SH-SY5Y (cell line): ENCODE results near the gene PJVK.

Experiments
- GATA2 ChIP-seq: IDR thresholded peaks from 2 replicates; pipeline ENCODE4 v1.6.1; 2011; ENCODE audit warnings: mild to moderate bottlenecking, low read depth, low read length
- GATA3 ChIP-seq: IDR thresholded peaks from 2 replicates; pipeline ENCODE4 v1.6.1; 2011; ENCODE audit warnings: low read depth, mild to moderate bottlenecking, low read length, moderate library complexity

DNA sequence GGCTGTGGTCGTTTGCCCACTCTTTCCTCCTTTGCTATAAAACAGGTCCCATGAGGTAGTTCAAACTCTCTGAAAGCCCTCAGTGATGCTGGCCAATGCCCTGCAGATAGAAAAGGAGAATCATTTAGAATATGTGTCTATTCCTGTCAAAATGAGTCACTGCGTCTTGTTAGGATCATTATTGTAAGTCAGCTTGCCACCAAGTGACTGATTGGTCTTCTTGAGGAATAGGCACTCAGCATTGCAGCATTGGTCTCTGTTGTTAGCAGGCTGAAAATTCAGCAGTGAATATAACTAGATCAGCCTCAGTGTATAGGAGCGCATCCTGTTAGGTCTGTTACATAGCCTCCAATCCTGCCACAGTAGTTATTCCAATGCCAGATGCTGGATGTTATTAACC is 29.1 kb upstream of the PJVK start:
- TF ChIP-seq GATA3 (no peak), GATA2 (no peak)
